HEK293T (cell line): ENCODE measurements around the gene RIN2.

ENCODE experiments used
- ARNT ChIP-seq: fragments of 450-650 bp; IDR thresholded peaks from 2 replicates; pipeline ENCODE4 v1.6.1; 2017; ENCODE audit warnings: mild to moderate bottlenecking
- FOXA1 ChIP-seq: fragments of 450-650 bp; IDR thresholded peaks from 2 replicates; pipeline ENCODE4 v1.6.1; 2016; ENCODE audit warnings: mild to moderate bottlenecking
- FOXK2 ChIP-seq: fragments of 450-650 bp; IDR thresholded peaks from 2 replicates; pipeline ENCODE4 v1.6.1; 2016; ENCODE audit warnings: mild to moderate bottlenecking
- FOXM1 ChIP-seq: fragments of 450-650 bp; IDR thresholded peaks from 2 replicates; pipeline ENCODE4 v1.6.1; 2017; ENCODE audit warnings: mild to moderate bottlenecking, borderline replicate concordance
- LEF1 ChIP-seq: fragments of 450-650 bp; IDR thresholded peaks from 2 replicates; pipeline ENCODE4 v1.6.1; 2017; ENCODE audit warnings: mild to moderate bottlenecking, borderline replicate concordance
- NFRKB ChIP-seq: fragments of 450-650 bp; IDR thresholded peaks from 2 replicates; pipeline ENCODE4 v1.6.1; 2016; ENCODE audit warnings: mild to moderate bottlenecking, moderate library complexity
- SUZ12 ChIP-seq: fragments of 450-650 bp; IDR thresholded peaks from 2 replicates; pipeline ENCODE4 v1.6.1; 2016; ENCODE audit warnings: mild to moderate bottlenecking

- TF ChIP-seq SUZ12 (no peak), LEF1 (no peak), ARNT (no peak), FOXK2 (no peak), FOXM1 (no peak), FOXA1 (no peak), NFRKB (no peak)
These were observed 35.7 kb downstream of the RIN2 start for GRCh38 chr20:19793716-19794115.
